ENCODE data around the gene TUBD1.
"Not testable (repeated sequence)": the region's sequence is repeated elsewhere in the genome, so short reads cannot be mapped to it uniquely, and the experiment has no call there.

TUBD1 gene

DNA sequence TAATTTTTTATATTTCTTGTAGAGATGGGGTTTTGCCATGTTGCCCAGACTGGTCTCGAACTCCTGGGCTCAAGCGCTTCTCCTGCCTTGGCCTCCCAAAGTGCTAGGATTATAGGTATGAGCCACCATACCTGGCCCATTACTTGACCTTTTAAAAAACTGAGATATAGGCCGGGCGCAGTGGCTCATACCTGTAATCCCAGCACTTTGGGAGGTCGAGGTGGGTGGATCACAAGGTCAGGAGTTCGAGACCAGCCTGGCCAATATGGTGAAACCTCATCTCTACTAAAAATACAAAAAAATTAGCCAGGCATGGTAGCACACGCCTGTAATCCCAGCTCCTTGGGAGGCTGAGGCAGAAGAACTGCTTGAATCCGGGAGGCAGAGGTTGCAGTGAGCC lies 19.3 kb downstream of the TUBD1 start:
- DNase-seq = not testable (repeated sequence)

DNA sequence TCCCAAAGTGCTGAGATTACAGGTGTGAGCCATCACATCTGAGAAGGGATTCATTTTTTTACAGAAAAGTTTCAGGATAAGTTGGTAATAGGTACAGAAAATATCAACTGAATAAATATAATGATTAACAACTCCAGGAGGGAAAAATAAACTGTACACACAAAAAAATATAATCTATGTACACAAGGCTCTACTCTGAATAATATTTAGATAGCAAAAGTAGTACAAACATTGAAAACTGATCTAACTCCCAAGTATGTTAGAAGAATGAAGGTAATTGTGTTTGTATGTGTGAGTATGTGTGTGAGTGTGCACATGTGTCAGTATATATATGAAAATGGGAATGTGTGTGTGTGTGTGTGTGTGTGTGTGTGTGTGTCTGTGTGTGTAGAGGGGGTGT lies 20.4 kb downstream of the TUBD1 start:
- no peak for DNase-seq

DNA sequence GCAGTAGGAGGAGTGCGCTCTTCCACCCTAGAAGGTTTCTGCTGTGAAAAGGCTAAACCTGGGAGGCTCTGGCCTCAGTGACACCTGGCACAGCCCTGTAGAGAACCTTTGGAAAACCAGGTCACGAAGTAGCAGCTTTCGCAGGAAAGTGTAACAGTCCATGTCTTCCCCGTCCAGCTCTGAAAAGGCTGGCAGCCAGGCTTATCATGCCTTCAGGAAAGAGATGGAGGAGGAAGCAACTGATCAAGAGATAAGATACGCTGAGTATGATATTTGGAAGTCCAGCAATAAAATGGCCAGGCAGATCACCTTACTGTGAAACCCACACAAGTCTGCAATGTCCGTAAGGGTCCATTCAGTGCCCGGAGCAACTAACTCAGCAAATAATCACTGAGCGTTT lies 22.3 kb downstream of the TUBD1 start:
- DNase-seq = no peak

GRCh38 chr17:59869941-59870218 lies 22.9 kb downstream of the TUBD1 start:
- DNase-seq = no peak

- DNase-seq = no peak
These were observed 29.1 kb downstream of the TUBD1 start for GRCh38 chr17:59863616-59864015.

- no peak for DNase-seq
These were observed 33.2 kb downstream of the TUBD1 start for GRCh38 chr17:59859444-59860025.

DNA sequence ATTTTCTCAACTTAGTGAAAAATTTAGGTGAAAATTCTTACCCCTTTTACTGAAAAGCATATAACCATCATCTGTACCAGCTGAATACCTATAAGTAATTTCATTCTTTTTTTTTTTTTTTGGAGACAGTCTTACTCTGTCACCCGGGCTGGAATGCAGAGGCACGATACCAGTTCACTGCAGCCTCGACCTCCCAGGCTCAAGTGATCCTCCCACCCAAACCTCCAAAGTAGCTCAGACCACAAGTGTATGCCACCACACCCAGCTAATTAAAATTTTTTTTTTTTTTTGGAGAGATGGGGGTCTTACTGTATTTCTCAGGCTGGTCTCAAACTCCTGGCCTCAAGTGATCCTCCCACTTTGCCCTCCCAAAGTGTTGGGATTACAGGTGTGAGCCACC lies 33.8 kb downstream of the TUBD1 start:
- no peak for DNase-seq

GRCh38 chr17:59858167-59858816 lies 34.5 kb downstream of the TUBD1 start:
- no peak for DNase-seq

DNA sequence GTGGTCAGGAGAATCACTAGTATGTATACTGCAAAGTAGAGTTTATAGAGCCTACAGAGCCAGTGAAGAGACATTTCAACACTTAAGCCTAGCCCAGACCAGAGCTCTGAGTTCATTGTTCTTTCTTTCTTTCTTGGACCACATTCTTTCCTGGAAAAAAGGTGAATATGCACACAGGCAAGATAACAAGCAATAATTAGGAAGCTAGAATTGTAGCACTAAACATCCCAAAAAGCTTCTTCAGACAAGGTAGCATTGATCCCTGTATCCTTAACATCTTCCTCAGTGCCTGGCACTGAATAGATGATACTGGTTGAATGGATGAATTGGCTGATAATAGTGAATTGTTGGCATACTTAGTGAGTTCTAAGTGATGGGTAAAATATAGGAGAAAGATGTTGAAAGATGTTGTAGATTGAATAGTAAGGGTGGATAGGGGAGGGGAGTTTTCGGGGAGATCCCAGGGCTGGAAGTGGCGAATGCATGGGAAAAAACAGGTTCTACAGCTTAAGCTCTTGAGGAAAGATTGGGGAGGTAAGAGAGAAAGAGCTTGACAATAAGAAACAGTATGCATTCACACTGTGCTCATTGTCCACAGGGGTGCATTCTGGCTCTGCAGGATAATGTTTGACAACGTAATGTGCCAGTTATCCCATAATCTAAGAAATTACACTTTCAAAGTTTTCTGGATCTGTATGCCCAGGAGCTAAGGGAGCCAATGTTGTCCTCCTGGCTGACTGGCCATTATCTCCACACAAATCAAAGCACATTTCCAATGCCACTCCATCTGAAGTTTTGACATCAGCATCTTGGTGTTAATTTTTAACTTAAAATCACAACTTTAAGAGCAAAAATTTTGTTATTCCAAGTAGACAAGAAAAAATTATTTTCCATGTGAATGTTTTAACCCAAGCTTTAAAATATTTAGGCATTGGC lies 35.6 kb downstream of the TUBD1 start:
- no peak for DNase-seq

DNA sequence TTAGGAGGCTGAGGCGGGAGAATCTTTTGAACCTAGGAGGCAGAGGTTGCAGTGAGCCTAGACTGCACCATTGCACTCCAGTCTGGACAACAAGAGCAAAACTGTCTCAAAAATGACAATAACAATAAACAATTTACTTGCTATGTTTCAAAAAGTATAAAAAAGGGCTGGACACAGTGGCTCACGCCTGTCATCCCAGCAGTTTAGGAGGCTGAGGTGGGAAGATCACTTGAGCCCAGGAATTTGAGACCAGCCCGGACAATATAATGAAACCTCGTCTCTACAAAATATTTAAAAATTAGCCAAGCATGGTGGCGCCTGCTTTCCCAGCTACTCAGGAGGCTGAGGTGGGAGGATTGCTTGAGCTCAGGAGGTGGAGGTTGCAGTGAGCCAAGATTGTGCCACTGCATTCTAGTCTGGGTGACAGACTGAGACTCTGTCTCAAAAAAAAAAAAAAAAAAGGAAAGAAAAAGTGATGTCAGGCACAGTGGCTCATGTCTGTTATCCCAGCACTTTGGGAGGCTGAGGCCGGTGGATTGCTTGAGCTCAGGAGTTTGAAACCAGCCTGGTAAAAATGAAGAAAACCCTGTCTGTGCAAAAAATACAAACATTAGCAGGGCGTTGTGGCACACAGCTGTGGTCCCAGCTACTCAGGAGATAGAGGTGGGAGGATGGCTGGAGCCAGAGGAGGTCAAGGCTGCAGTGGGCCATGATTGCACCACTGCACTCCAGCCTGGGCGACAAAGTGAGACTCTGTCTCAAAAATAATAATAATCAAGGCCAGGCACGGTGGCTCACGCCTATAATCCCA lies 38.6 kb downstream of the TUBD1 start:
- DNase-seq = not testable (repeated sequence)

GRCh38 chr17:59853168-59853918 lies 39.4 kb downstream of the TUBD1 start:
- peak; percentile 60 for DNase-seq

- not testable (repeated sequence) for DNase-seq
These were observed 39.9 kb downstream of the TUBD1 start for GRCh38 chr17:59852847-59853167.

GRCh38 chr17:59851439-59852375 lies 41.0 kb downstream of the TUBD1 start:
- no peak for DNase-seq

DNA sequence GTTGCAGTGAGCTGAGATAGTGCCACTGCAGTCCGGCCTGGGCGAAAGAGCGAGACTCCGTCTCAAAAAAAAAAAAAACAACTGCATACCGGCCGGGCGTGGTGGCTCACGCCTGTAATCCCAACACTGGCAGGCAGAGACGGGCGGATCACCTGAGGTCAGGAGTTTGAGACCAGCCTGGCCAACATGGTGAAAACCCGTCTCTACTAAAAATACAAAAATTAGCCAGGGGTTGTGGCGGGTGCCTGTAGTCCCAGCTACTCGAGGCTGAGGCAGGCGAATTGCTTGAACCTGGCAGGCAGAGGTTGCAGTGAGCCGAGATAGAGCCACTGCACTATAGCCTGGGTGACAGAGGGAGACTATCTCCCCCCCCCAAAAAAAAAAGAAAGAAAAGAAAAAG lies 42.4 kb downstream of the TUBD1 start:
- DNase-seq = not testable (repeated sequence)

DNA sequence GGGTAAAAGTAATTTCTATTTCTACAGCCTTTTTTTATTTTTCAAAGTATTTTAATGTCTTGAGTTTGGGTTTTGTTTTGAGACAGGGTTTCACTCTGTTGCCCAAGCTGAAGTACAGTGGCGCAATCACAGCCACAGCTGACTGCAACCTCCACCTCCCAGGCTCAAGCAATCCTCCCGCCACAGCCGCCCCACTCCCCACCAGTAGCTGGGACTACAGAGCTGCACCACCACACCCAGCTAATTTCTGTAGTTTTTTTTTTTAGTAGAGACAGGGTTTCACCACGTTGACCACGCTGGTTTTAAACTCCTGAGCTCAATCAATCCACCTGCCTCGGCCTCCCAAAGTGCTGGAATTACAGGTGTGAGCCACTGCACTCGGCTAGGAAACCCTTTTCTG lies 44.0 kb downstream of the TUBD1 start:
- no peak for DNase-seq

DNA sequence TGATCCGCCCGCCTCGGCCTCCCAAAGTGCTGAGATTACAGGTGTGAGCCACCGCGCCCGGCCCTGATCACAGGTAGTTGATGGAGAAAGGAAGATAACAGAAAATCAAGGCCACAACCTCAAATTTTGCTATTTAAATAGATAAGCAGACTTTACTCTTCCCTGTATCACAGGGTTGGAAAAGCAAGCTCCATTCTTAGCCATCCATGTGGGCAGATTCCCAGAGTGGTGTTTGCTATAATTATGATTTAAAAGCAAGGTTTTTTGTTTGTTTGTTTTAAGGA lies 44.4 kb downstream of the TUBD1 start:
- no peak for DNase-seq

- DNase-seq = peak; percentile 82
These were observed 46.2 kb downstream of the TUBD1 start for GRCh38 chr17:59846394-59847165.

GRCh38 chr17:59845595-59846393 lies 46.9 kb downstream of the TUBD1 start:
- peak; percentile 99 for DNase-seq

DNA sequence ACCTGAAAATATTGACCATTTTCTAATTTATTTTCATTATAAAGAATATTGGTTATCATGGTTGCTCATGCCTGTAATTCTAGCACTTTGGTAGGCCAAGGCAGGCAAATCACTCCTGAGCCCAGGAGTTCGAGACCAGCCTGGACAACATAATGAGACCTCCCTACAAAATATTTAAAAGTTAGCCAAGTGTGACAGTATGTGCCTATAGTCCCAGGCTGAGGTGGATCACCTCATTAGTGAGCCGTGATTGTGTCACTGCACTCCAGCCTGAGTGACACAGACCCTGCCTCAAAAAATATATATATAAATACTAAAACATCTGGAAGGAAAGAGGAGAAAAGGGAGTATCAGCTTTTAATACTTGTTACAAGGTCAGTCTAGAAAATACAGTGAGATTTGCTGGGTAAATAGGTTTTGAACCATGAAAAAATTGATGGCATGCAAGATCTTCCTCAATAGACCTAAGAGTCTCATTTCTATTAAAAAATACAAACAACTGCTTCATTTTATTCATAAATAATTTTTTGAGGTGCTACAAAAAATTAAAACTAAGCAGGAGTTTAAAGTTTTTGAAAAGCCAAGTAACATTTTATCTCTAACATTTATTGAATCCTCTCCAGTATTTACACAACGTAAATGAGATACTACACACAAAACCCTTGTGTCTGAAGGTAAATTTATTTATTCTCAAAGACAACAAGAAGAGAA lies 47.7 kb downstream of the TUBD1 start:
- DNase-seq = peak; percentile 33

Data from DMS153 (cell line).